PFSK-1 (cell line): ENCODE measurements around the gene C1orf146.

ENCODE experiments used
- FOXP2 ChIP-seq: optimal IDR thresholded peaks from 2 replicates; pipeline ENCODE3; 2011; ENCODE audit warnings: borderline replicate concordance, control low read depth, inconsistent platforms; ENCODE audit not compliant: insufficient read depth; ENCODE audit errors: extremely low read length, extremely low read depth
- POLR2AphosphoS5 ChIP-seq: IDR thresholded peaks from 2 replicates; pipeline ENCODE4 v1.6.1; 2012; ENCODE audit warnings: low read depth, mild to moderate bottlenecking, control low read depth, low read length, moderate library complexity
- REST ChIP-seq, 2 experiments: IDR thresholded peaks; 2 replicates each; pipeline versions ENCODE4 v1.6.1 to v1.8.0; 2011 to 2012; ENCODE audit warnings: low read depth in 2 of 2, low read length in 2 of 2, control low read depth in 1 of 2, inconsistent platforms in 1 of 2, mild to moderate bottlenecking in 1 of 2, moderate library complexity in 1 of 2; ENCODE audit not compliant: insufficient read depth in 1 of 2
- SIN3A ChIP-seq: IDR thresholded peaks from 2 replicates; pipeline ENCODE4 v1.6.1; 2012; ENCODE audit warnings: mild to moderate bottlenecking, low read length, moderate library complexity, borderline replicate concordance; ENCODE audit not compliant: insufficient read depth
- TAF1 ChIP-seq: IDR thresholded peaks from 2 replicates; pipeline ENCODE4 v1.6.1; 2012; ENCODE audit warnings: low read length, control low read depth, borderline replicate concordance; ENCODE audit not compliant: insufficient read depth

- TF ChIP-seq POLR2AphosphoS5 = no peak
- TF ChIP-seq REST (IDR thresholded peaks at IDR 0.05; ENCODE audit: insufficient read depth in 1 of 2, low read depth in 2 of 2, low read length in 2 of 2) = no peak
- no peak for TF ChIP-seq TAF1
- TF ChIP-seq SIN3A = no peak
- TF ChIP-seq FOXP2 = no peak
Measured at GRCh38 chr1:92188436-92189255, 29.1 kb upstream of the C1orf146 start.
